ENCODE measurements around the gene GUK1. TPM values are rescaled to one million over a fixed set of nuclear protein-coding genes. Genes with fewer than 3 reads are reported as not detected.
"Not testable (repeated sequence)": the region's sequence is repeated elsewhere in the genome, so short reads cannot be mapped to it uniquely, and the experiment has no call there.

Gene GUK1
- total RNA-seq, 4 donors from 2014 or later, result 384 to 510 (median 421) TPM

- no peaks in the 10 kb centered on the region for H3K4me1 ChIP-seq
- peaks cover 4% of the 10 kb centered on the region for H3K36me3 ChIP-seq
- no peak for TF ChIP-seq EP300 (IDR thresholded peaks at IDR 0.05)
- no peak for TF ChIP-seq POLR2A (IDR thresholded peaks at IDR 0.05)
- no peak for TF ChIP-seq CTCF (IDR thresholded peaks at IDR 0.05)
- TF ChIP-seq POLR2AphosphoS5 (IDR thresholded peaks at IDR 0.05), result no peak
- WGBS, result 62% methylated on average over 11 of the region's 11 CpGs
- no peaks in the 10 kb centered on the region for H3K27me3 ChIP-seq
- no peak overlapping the region for H3K4me3 ChIP-seq
- DNase-seq (ENCODE audit: low spot score in 2 of 2), result peak; percentile 18 to 52
- no peaks in the 10 kb centered on the region for H3K9me3 ChIP-seq
- no peak overlapping the region for H3K27ac ChIP-seq
These were observed 45.5 kb downstream of the GUK1 start for GRCh38 chr1:228185641-228185965.

GRCh38 chr1:228188249-228188648 is 48.2 kb downstream of the GUK1 start:
- H3K4me1 ChIP-seq; H3K4me3 ChIP-seq; H3K9me3 ChIP-seq; H3K27me3 ChIP-seq; DNase-seq (ENCODE audit: low spot score in 2 of 2); H3K36me3 ChIP-seq; H3K27ac ChIP-seq: not testable (repeated sequence)
- 90% methylated on average over 2 of the region's 2 CpGs for WGBS

- no peak overlapping the region for H3K27ac ChIP-seq
- H3K9me3 ChIP-seq, result no peaks in the 10 kb centered on the region
- peak; percentile 42 to 43 for DNase-seq (ENCODE audit: low spot score in 2 of 2)
- 92% methylated on average over 14 of the region's 14 CpGs for WGBS
- TF ChIP-seq CTCF (IDR thresholded peaks at IDR 0.05) (no peak), POLR2AphosphoS5 (IDR thresholded peaks at IDR 0.05) (no peak), POLR2A (IDR thresholded peaks at IDR 0.05) (no peak), EP300 (IDR thresholded peaks at IDR 0.05) (no peak)
- no peaks in the 10 kb centered on the region for H3K27me3 ChIP-seq
- H3K36me3 ChIP-seq, result peaks cover 4% of the 10 kb centered on the region
- H3K4me1 ChIP-seq, result no peaks in the 10 kb centered on the region
- H3K4me3 ChIP-seq, result no peak overlapping the region
These were observed 50.1 kb downstream of the GUK1 start for GRCh38 chr1:228190182-228190581.

GRCh38 chr1:228190778-228191177 is 50.7 kb downstream of the GUK1 start:
- H3K36me3 ChIP-seq, result peaks cover 4% of the 10 kb centered on the region
- no peaks in the 10 kb centered on the region for H3K9me3 ChIP-seq
- TF ChIP-seq CTCF (IDR thresholded peaks at IDR 0.05) (no peak), POLR2AphosphoS5 (IDR thresholded peaks at IDR 0.05) (no peak), POLR2A (IDR thresholded peaks at IDR 0.05) (no peak), EP300 (IDR thresholded peaks at IDR 0.05) (no peak)
- WGBS, result 94% methylated on average over 5 of the region's 5 CpGs
- H3K4me1 ChIP-seq, result no peaks in the 10 kb centered on the region
- no peak overlapping the region for H3K27ac ChIP-seq
- peak; percentile 16 to 28 for DNase-seq (ENCODE audit: low spot score in 2 of 2)
- H3K27me3 ChIP-seq, result no peaks in the 10 kb centered on the region
- no peak overlapping the region for H3K4me3 ChIP-seq

GRCh38 chr1:228194436-228194835 is 54.4 kb downstream of the GUK1 start:
- TF ChIP-seq POLR2AphosphoS5 (IDR thresholded peaks at IDR 0.05) (no peak), CTCF (IDR thresholded peaks at IDR 0.05) (no peak), POLR2A (IDR thresholded peaks at IDR 0.05) (no peak), EP300 (IDR thresholded peaks at IDR 0.05) (no peak)
- Histone ChIP-seq H3K4me1 (no peaks in the 10 kb centered on the region), H3K4me3 (no peak overlapping the region), H3K27me3 (no peaks in the 10 kb centered on the region), H3K9me3 (peaks cover 10% of the 10 kb centered on the region), H3K36me3 (no peaks in the 10 kb centered on the region), H3K27ac (no peak overlapping the region)
- 88% methylated on average over 3 of the region's 3 CpGs for WGBS
- peak; percentile 5 to 38 for DNase-seq (ENCODE audit: low spot score in 2 of 2)

Measured in suprapubic skin (tissue), 4 donors.